Measurements from ENCODE around the gene CEACAM19.

- TF ChIP-seq POLR2A (IDR thresholded peaks at IDR 0.05) (no peak), EP300 (IDR thresholded peaks at IDR 0.05) (no peak)
Observed at GRCh38 chr19:44696939-44697669, 25.8 kb downstream of the CEACAM19 start.

Data from gastroesophageal sphincter (tissue), 2 donors.